GM12878 (cell line): ENCODE data around the gene CNTNAP2. TPM values are rescaled to one million over a fixed set of nuclear protein-coding genes. Genes with fewer than 3 reads are reported as not detected.

Source experiments
- ATAC-seq: fragments of 200-7000 bp; cut with Tn5 transposase; 3 replicates; pipeline ENCODE4 v1.9.1; 2020; ENCODE audit warnings: mild to moderate bottlenecking, moderate library complexity
- BruUV-seq: library from RNA; stranded (reverse); fragments of 400-500 nt; replicated peaks from 2 replicates; lab custom pipeline; 2021; lab: Mats Ljungman, UMichigan
- CTCF ChIA-PET: fragments of 300-600 bp; sonication (Branson Sonifier 250); formaldehyde crosslinking; extraction: SDS; loops from one replicate; lab custom pipeline; 2021; ENCODE audit warnings: inconsistent platforms; lab: Yijun Ruan, JAX
- POLR2A ChIA-PET: fragments of 350-600 bp; formaldehyde crosslinking; extraction: SDS; loops from one replicate; lab custom pipeline; 2021; ENCODE audit warnings: inconsistent platforms; lab: Charles Lee
- RAD21 ChIA-PET: fragments of 300-600 bp; sonication (Branson Sonifier 250); formaldehyde crosslinking; loops from one replicate; lab custom pipeline; 2023; ENCODE audit warnings: antibody characterized with exemption; ENCODE audit not compliant: unreplicated experiment; lab: Charles Lee
- SMC1A ChIA-PET: fragments of 300-600 bp; sonication (Branson Sonifier 250); formaldehyde crosslinking; loops from one replicate; lab custom pipeline; 2023; ENCODE audit not compliant: unreplicated experiment, uncharacterized antibody; lab: Charles Lee
- DNase-seq: peaks from one replicate; pipeline ENCODE4 v3.0.0-alpha.2; 2011; ENCODE audit warnings: low read depth, low spot score
- FAIRE-seq: peaks from 3 replicates; lab custom pipeline; 2011; peaks lifted over from hg19 to GRCh38; lab: Jason Lieb, UNC
- H2AFZ ChIP-seq: 2 replicates; pipeline ENCODE4 v1.6.0; 2011; ENCODE audit warnings: low read depth, low read length, control low read depth; ENCODE audit not compliant: control insufficient read depth
- H3K27ac ChIP-seq: 2 replicates; pipeline ENCODE4 v1.5.1; 2011; ENCODE audit warnings: control low read depth; ENCODE audit not compliant: control insufficient read depth, insufficient read depth
- H3K27me3 ChIP-seq, 2 experiments: replicated peaks in 1 of 2; 2 replicates each; pipeline versions ENCODE4 v1.6.0 to v1.6.1; 2011; ENCODE audit warnings: low read length in 1 of 2; ENCODE audit not compliant: control insufficient read depth in 2 of 2, insufficient read depth in 2 of 2
- H3K36me3 ChIP-seq, 2 experiments: 2 replicates each; pipeline ENCODE4 v1.5.1; 2011; ENCODE audit warnings: low read length in 1 of 2; ENCODE audit not compliant: control insufficient read depth in 2 of 2, insufficient read depth in 2 of 2
- H3K4me1 ChIP-seq: 2 replicates; pipeline ENCODE4 v1.6.1; 2011; ENCODE audit warnings: mild to moderate bottlenecking, low read length, moderate library complexity, mixed read lengths; ENCODE audit not compliant: control insufficient read depth, insufficient read depth
- H3K4me2 ChIP-seq: 2 replicates; pipeline ENCODE4 v1.6.0; 2011; ENCODE audit warnings: control low read depth; ENCODE audit not compliant: control insufficient read depth, insufficient read depth
- H3K4me3 ChIP-seq: fragments of 200-600 bp; sonication (generic); 2 replicates; pipeline ENCODE4 v1.5.1; 2016
- H3K79me2 ChIP-seq: 2 replicates; pipeline ENCODE4 v1.6.0; 2011; ENCODE audit warnings: low read length; ENCODE audit not compliant: control insufficient read depth, insufficient read depth
- H3K9ac ChIP-seq: 2 replicates; pipeline ENCODE4 v1.8.0; 2011; ENCODE audit warnings: low read length, control low read depth, mixed read lengths; ENCODE audit not compliant: control insufficient read depth, insufficient read depth
- H3K9me3 ChIP-seq: replicated peaks from 3 replicates; pipeline ENCODE4 v1.5.1; 2011; ENCODE audit warnings: mild to moderate bottlenecking, low read length; ENCODE audit not compliant: control insufficient read depth, insufficient read depth
- H4K20me1 ChIP-seq: 2 replicates; pipeline ENCODE4 v1.6.0; 2011; ENCODE audit not compliant: control insufficient read depth, insufficient read depth
- BACH1 ChIP-seq: fragments of 450-650 bp; IDR thresholded peaks from 2 replicates; pipeline ENCODE4 v1.6.1; 2017; ENCODE audit warnings: mild to moderate bottlenecking, borderline replicate concordance
- EGR1 ChIP-seq, 2 experiments: IDR thresholded peaks; 1 replicate in 1 of 2; 2 replicates in 1 of 2; pipeline ENCODE4 v1.6.1; 2011 to 2012; ENCODE audit warnings: low read depth in 2 of 2, low read length in 2 of 2, borderline replicate concordance in 1 of 2, mild to moderate bottlenecking in 1 of 2, moderate library complexity in 1 of 2
- ETV6 ChIP-seq, 2 experiments: fragments of 450-650 bp in 1 of 2; IDR thresholded peaks in 1 of 2; conservative IDR thresholded peaks in 1 of 2; 2 replicates each; pipeline ENCODE4 v1.6.1; 2014; ENCODE audit warnings: antibody characterized with exemption in 1 of 2, borderline replicate concordance in 1 of 2, low read depth in 1 of 2, mild to moderate bottlenecking in 1 of 2, moderate library complexity in 1 of 2
- FOS ChIP-seq: IDR thresholded peaks from 3 replicates; pipeline ENCODE4 v1.6.1; 2011; ENCODE audit warnings: borderline replicate concordance; ENCODE audit not compliant: insufficient read length; ENCODE audit errors: extremely low read depth
- FOXK2 ChIP-seq: fragments of 450-650 bp; IDR thresholded peaks from 2 replicates; pipeline ENCODE4 v1.6.1; 2017; ENCODE audit warnings: mild to moderate bottlenecking, moderate library complexity
- IKZF2 ChIP-seq, 2 experiments: fragments of 450-650 bp; IDR thresholded peaks; 2 replicates each; pipeline ENCODE4 v1.6.1; 2017; ENCODE audit warnings: mild to moderate bottlenecking in 2 of 2, moderate library complexity in 2 of 2
- KAT2A ChIP-seq: conservative IDR thresholded peaks from 2 replicates; pipeline ENCODE4 v1.6.1; 2011; ENCODE audit warnings: low read depth, low read length; ENCODE audit not compliant: control insufficient read depth
- KLF5 ChIP-seq: fragments of 450-650 bp; IDR thresholded peaks from 2 replicates; pipeline ENCODE4 v1.6.1; 2014; ENCODE audit warnings: mild to moderate bottlenecking; ENCODE audit not compliant: partially characterized antibody
- SMAD1 ChIP-seq: fragments of 450-650 bp; IDR thresholded peaks from 2 replicates; pipeline ENCODE4 v1.6.1; 2018; ENCODE audit warnings: mild to moderate bottlenecking, low read depth; ENCODE audit not compliant: partially characterized antibody
- ZNF207 ChIP-seq: fragments of 450-650 bp; IDR thresholded peaks from 2 replicates; pipeline ENCODE4 v1.6.1; 2014; ENCODE audit warnings: antibody characterized with exemption, mild to moderate bottlenecking, borderline replicate concordance
- WGBS: methylation state at CpG from one replicate; pipeline ENCODE4 v1.1.6; 2016; ENCODE audit warnings: low lambda C conversion rate; ENCODE audit not compliant: insufficient replicate concordance, insufficient coverage; ENCODE audit errors: missing lambda C conversion rate; 5-methylcytosine and 5-hydroxymethylcytosine counted together
- in situ Hi-C: fragments of 300-500 bp; cut with MboI; formaldehyde crosslinking; loops from 9 replicates; pipeline ENCODE4 v1.14.3; 2018; ENCODE audit warnings: mixed read lengths
- intact Hi-C: fragments of 100-400 bp; cut with micrococcal nuclease; formaldehyde crosslinking; loops from one replicate; pipeline ENCODE4 v1.14.2; 2022; ENCODE audit not compliant: unreplicated experiment
- polyA plus RNA-seq, 11 experiments: library from polyadenylated mRNA; depleted of rRNA in 4 of 11; unstranded in 6 of 11; stranded (reverse) in 5 of 11; fragments of >200 nt; fragmentation: Nextera tagmentation in 4 of 11; fragmentation: Illumina TruSeq in 1 of 11; extraction: Ambion mirVana in 4 of 11; extraction: Trizol in 1 of 11; gene quantifications; 1 replicate in 1 of 11; 2 replicates in 10 of 11; pipeline versions ENCODE4 v1.2.1 to v1.2.3, GENCODE V29; 2011 to 2016; ENCODE audit warnings: inconsistent platforms in 2 of 11, missing spikeins in 2 of 11, low read depth in 1 of 11
- total RNA-seq, 4 experiments: library from RNA; depleted of rRNA in 3 of 4; stranded (reverse); fragments of >200 nt in 3 of 4; fragmentation: Illumina TruSeq in 1 of 4; extraction: Trizol in 1 of 4; gene quantifications; 2 replicates each; pipeline versions ENCODE4 v1.2.1 to v1.2.3, GENCODE V29; 2013 to 2021
- TF ChIP-seq, protein P1 (sequence below): fragments of 450-650 bp; conservative IDR thresholded peaks from 2 replicates; pipeline ENCODE4 v1.6.1; 2017; ENCODE audit warnings: mild to moderate bottlenecking, moderate library complexity
- TF ChIP-seq, protein P2 (sequence below): IDR thresholded peaks from 2 replicates; pipeline ENCODE4 v1.6.1; 2011; ENCODE audit warnings: mild to moderate bottlenecking, low read depth, low read length, moderate library complexity; ENCODE audit not compliant: insufficient replicate concordance
- TF ChIP-seq, protein P3 (sequence below): fragments of 450-650 bp; IDR thresholded peaks from 2 replicates; pipeline ENCODE4 v1.6.1; 2017; ENCODE audit warnings: mild to moderate bottlenecking, moderate library complexity
- TF ChIP-seq, protein P4 (sequence below): fragments of 450-650 bp; IDR thresholded peaks from 2 replicates; pipeline ENCODE4 v1.6.1; 2016; ENCODE audit warnings: mild to moderate bottlenecking

The CNTNAP2 gene
- total and polyA plus RNA-seq, 10 of the 15 experiments (the other 5 are each of a cell fraction or from before 2014, with no cell fraction given), result 0.03 to 0.08 (median 0.03) TPM; not detected in 7

DNA sequence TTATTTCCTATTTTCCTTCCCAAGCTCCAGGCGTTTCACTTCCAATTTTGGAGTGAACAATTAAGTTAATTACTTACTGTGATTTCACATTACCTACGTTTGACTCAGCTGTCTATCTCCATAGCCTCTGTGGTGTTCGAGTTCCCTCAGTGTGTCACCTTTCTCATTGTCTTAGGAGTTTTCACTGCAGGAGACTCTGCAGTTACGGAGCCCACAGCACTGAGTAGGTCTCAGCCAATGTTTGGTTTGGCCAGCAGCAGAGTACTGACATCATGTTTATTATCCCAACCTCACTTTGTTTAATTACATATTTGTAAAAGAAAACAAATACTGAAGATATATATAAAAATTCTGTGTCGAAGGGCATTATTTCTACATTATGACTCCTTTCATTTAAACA is 1123.9 kb downstream of the CNTNAP2 start:
- POLR2A ChIA-PET, result no interaction called here
- FAIRE-seq, result no peak
- Histone ChIP-seq H3K27ac (no peak overlapping the region), H2AFZ (no peak overlapping the region), H3K4me2 (no peak overlapping the region), H3K9ac (no peak overlapping the region), H3K9me3 (no peaks in the 10 kb centered on the region), H3K4me3 (no peak overlapping the region), H3K4me1 (no peaks in the 10 kb centered on the region), H4K20me1 (no peaks in the 10 kb centered on the region), H3K36me3 (no peaks in the 10 kb centered on the region), H3K27me3 (no peaks in the 10 kb centered on the region), H3K79me2 (no peaks in the 10 kb centered on the region)
- RAD21 ChIA-PET, result no interaction called here
- BruUV-seq, result no TSS peak
- 7% methylated on average over 5 of the region's 5 CpGs for WGBS
- intact Hi-C loops (loop anchor here (10.0 kb wide), 1 partner anchor 1024 kb away; no protein-coding TSS in a partner anchor), in situ Hi-C loops (loop anchor here (10.0 kb wide), 1 partner anchor 844 kb away; no protein-coding TSS in a partner anchor)
- no peak for ATAC-seq
- no peak for DNase-seq
- CTCF ChIA-PET, result interaction anchor here (0.8 kb wide), 1 partner anchor 9 kb away, joined by 3 read pairs; no protein-coding TSS in a partner anchor
- SMC1A ChIA-PET, result no interaction called here
- no peak for TF ChIP-seq BACH1
- TF ChIP-seq, protein P1, sequence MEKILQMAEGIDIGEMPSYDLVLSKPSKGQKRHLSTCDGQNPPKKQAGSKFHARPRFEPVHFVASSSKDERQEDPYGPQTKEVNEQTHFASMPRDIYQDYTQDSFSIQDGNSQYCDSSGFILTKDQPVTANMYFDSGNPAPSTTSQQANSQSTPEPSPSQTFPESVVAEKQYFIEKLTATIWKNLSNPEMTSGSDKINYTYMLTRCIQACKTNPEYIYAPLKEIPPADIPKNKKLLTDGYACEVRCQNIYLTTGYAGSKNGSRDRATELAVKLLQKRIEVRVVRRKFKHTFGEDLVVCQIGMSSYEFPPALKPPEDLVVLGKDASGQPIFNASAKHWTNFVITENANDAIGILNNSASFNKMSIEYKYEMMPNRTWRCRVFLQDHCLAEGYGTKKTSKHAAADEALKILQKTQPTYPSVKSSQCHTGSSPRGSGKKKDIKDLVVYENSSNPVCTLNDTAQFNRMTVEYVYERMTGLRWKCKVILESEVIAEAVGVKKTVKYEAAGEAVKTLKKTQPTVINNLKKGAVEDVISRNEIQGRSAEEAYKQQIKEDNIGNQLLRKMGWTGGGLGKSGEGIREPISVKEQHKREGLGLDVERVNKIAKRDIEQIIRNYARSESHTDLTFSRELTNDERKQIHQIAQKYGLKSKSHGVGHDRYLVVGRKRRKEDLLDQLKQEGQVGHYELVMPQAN, result no peak
- TF ChIP-seq, protein P2, sequence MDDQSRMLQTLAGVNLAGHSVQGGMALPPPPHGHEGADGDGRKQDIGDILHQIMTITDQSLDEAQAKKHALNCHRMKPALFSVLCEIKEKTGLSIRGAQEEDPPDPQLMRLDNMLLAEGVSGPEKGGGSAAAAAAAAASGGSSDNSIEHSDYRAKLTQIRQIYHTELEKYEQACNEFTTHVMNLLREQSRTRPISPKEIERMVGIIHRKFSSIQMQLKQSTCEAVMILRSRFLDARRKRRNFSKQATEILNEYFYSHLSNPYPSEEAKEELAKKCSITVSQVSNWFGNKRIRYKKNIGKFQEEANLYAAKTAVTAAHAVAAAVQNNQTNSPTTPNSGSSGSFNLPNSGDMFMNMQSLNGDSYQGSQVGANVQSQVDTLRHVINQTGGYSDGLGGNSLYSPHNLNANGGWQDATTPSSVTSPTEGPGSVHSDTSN, result no peak
- no peak for TF ChIP-seq KLF5
- TF ChIP-seq, protein P3, sequence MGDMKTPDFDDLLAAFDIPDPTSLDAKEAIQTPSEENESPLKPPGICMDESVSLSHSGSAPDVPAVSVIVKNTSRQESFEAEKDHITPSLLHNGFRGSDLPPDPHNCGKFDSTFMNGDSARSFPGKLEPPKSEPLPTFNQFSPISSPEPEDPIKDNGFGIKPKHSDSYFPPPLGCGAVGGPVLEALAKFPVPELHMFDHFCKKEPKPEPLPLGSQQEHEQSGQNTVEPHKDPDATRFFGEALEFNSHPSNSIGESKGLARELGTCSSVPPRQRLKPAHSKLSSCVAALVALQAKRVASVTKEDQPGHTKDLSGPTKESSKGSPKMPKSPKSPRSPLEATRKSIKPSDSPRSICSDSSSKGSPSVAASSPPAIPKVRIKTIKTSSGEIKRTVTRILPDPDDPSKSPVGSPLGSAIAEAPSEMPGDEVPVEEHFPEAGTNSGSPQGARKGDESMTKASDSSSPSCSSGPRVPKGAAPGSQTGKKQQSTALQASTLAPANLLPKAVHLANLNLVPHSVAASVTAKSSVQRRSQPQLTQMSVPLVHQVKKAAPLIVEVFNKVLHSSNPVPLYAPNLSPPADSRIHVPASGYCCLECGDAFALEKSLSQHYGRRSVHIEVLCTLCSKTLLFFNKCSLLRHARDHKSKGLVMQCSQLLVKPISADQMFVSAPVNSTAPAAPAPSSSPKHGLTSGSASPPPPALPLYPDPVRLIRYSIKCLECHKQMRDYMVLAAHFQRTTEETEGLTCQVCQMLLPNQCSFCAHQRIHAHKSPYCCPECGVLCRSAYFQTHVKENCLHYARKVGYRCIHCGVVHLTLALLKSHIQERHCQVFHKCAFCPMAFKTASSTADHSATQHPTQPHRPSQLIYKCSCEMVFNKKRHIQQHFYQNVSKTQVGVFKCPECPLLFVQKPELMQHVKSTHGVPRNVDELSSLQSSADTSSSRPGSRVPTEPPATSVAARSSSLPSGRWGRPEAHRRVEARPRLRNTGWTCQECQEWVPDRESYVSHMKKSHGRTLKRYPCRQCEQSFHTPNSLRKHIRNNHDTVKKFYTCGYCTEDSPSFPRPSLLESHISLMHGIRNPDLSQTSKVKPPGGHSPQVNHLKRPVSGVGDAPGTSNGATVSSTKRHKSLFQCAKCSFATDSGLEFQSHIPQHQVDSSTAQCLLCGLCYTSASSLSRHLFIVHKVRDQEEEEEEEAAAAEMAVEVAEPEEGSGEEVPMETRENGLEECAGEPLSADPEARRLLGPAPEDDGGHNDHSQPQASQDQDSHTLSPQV, result no peak
- no peak for TF ChIP-seq FOXK2
- no peak for TF ChIP-seq IKZF2 (IDR thresholded peaks at IDR 0.05)
- no peak for TF ChIP-seq FOS
- no peak for TF ChIP-seq KAT2A
- TF ChIP-seq SMAD1, result no peak
- TF ChIP-seq ZNF207, result no peak
- TF ChIP-seq, protein P4, sequence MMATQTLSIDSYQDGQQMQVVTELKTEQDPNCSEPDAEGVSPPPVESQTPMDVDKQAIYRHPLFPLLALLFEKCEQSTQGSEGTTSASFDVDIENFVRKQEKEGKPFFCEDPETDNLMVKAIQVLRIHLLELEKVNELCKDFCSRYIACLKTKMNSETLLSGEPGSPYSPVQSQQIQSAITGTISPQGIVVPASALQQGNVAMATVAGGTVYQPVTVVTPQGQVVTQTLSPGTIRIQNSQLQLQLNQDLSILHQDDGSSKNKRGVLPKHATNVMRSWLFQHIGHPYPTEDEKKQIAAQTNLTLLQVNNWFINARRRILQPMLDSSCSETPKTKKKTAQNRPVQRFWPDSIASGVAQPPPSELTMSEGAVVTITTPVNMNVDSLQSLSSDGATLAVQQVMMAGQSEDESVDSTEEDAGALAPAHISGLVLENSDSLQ, result no peak
- no peak for TF ChIP-seq ETV6 (conservative IDR thresholded peaks at IDR 0.05 in 1 of 2, IDR thresholded peaks at IDR 0.05 in 1 of 2; ENCODE audit: borderline replicate concordance in 1 of 2, low read depth in 1 of 2)
- no peak for TF ChIP-seq EGR1 (IDR thresholded peaks at IDR 0.05; ENCODE audit: borderline replicate concordance in 1 of 2, low read depth in 2 of 2, low read length in 2 of 2)
